ENCODE results near the gene SPATA1.
"Not testable (repeated sequence)": the region's sequence is repeated elsewhere in the genome, so short reads cannot be mapped to it uniquely, and the experiment has no call there.

Gene SPATA1

DNA sequence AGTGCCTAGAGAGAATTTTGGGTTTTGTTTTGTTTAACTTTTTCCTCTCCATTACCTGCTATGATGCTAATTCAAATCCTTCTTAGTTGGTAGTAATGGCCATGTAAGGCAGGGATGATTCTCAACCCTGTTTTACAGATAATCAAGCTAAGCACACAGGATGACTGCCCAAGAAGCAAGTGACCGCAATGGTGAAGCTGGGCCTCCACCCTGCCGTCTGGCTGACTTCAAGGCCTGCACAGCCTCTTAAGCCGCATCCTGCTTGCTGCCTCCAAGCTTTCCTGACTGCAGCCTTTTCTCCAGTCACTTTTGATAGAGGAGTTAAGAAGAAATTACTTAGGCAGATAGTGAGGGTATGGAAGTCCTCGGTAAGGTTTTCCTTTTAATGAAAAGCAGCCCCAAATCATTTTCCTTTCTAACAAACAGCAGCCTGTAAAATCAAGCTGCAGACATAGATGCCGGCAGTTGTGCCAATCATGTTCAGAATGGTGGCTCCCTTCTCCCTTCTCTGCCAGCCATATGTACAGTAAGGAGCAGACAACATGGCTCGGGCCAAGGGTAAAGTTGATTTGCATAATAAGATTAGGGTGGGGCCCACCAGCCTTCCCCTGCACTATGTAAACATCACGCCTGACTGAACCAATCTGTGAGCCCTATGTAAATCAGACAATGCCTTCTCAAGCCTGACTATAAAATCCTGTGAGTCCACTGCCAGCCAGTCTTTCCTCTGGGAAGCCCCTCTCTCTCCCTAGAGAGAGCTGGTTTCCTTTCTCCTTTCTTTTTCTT lies 76.8 kb downstream of the SPATA1 start:
- no peak for DNase-seq (ENCODE audit: low read depth)
- in situ Hi-C loops (cut with HindIII; ENCODE audit: low sequenced_read_pairs): no loop called here
- TF ChIP-seq, protein P1, sequence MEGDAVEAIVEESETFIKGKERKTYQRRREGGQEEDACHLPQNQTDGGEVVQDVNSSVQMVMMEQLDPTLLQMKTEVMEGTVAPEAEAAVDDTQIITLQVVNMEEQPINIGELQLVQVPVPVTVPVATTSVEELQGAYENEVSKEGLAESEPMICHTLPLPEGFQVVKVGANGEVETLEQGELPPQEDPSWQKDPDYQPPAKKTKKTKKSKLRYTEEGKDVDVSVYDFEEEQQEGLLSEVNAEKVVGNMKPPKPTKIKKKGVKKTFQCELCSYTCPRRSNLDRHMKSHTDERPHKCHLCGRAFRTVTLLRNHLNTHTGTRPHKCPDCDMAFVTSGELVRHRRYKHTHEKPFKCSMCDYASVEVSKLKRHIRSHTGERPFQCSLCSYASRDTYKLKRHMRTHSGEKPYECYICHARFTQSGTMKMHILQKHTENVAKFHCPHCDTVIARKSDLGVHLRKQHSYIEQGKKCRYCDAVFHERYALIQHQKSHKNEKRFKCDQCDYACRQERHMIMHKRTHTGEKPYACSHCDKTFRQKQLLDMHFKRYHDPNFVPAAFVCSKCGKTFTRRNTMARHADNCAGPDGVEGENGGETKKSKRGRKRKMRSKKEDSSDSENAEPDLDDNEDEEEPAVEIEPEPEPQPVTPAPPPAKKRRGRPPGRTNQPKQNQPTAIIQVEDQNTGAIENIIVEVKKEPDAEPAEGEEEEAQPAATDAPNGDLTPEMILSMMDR (IDR thresholded peaks at IDR 0.05; ENCODE audit: low read depth, low read length, missing control alignments): no peak
- H3K4me3 ChIP-seq (ENCODE audit: low read depth, low read length): no peak overlapping the region

DNA sequence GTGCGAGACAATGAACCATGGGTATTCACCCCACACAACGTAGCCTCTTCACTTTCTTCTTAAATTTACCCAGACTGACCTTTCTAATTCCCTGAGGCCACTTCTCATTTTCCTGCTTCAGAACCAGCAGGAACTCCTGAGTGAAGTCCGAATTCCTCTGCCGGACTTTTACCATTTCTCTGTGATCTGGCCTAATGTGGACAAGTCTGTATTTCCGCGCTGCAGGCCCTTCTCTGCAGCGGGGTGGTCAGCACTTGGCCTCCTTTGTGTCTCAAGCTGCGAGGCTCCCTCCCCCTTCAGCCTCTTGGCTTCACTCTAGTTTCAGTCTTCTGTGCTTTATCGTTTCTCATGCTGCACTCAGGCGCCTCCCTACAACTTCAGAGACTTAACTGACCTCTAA lies 77.5 kb downstream of the SPATA1 start:
- in situ Hi-C loops (cut with HindIII; ENCODE audit: low sequenced_read_pairs): no loop called here
- no peak for DNase-seq (ENCODE audit: low read depth)
- TF ChIP-seq, protein P1 (IDR thresholded peaks at IDR 0.05; ENCODE audit: low read depth, low read length, missing control alignments): no peak
- H3K4me3 ChIP-seq (ENCODE audit: low read depth, low read length): no peak overlapping the region

DNA sequence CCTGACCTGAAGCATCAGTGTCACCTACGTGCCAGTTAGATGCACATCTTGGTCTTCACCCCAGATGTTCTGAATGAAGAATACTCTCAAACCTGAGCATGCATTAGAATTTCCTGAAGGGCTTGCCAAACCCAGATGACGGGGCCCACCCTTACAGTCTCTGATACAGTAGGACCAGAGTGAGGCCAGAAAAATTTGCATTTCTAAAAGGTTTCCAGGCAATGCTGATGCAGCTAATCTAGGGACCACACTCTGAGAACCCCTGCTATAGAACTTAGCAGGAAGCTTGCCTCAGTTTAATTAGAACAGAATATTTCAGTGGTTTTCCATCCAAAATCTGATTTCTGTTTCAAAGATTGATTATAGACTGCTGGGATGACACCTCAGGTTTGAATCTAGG lies 77.9 kb downstream of the SPATA1 start:
- TF ChIP-seq, protein P1 (IDR thresholded peaks at IDR 0.05; ENCODE audit: low read depth, low read length, missing control alignments): no peak
- in situ Hi-C loops (cut with HindIII; ENCODE audit: low sequenced_read_pairs): no loop called here
- H3K4me3 ChIP-seq (ENCODE audit: low read depth, low read length): no peak overlapping the region
- DNase-seq (ENCODE audit: low read depth): no peak

DNA sequence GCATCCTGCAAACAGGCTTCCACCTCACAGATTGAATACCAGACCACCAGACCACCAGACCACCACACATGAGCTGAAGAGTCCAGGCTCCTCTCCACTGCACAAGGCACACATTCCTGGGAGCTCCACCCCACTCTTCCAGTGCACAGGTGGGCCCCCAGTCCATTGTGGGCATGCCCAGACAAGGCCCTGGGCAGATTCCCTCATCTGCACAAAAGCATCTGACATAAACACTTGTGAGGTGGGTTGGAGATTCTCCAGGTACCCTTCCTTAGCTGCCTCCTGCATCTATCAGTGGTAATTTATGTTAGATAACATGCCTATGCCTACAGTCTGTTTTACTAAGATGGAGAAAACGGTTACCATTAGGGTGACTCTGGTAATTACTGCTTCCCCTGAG lies 79.6 kb downstream of the SPATA1 start:
- DNase-seq (ENCODE audit: low read depth): no peak
- H3K4me3 ChIP-seq (ENCODE audit: low read depth, low read length): no peak overlapping the region
- in situ Hi-C loops (cut with HindIII; ENCODE audit: low sequenced_read_pairs): no loop called here
- TF ChIP-seq, protein P1 (IDR thresholded peaks at IDR 0.05; ENCODE audit: low read depth, low read length, missing control alignments): no peak

DNA sequence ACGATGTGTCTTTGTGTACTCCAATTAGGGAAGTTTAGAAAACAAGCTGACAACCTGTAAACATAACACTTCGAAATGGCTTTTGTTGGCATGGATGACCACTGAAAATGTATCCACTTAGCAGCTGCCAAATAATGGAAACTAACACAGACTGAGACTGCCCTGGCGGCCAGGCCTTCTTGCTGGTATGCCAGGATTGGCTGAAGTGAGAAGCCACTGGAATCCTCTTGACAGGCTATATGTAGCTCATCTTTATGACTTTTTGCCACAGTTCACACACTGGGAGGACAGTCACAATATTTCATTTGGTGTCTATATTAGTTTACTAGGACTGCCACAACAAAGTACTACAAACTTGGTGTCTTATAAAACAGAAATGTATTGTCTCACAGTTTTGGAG lies 80.9 kb downstream of the SPATA1 start:
- in situ Hi-C loops (cut with HindIII; ENCODE audit: low sequenced_read_pairs): no loop called here
- TF ChIP-seq, protein P1 (IDR thresholded peaks at IDR 0.05; ENCODE audit: low read depth, low read length, missing control alignments): no peak
- no peak overlapping the region for H3K4me3 ChIP-seq (ENCODE audit: low read depth, low read length)
- DNase-seq (ENCODE audit: low read depth): no peak

DNA sequence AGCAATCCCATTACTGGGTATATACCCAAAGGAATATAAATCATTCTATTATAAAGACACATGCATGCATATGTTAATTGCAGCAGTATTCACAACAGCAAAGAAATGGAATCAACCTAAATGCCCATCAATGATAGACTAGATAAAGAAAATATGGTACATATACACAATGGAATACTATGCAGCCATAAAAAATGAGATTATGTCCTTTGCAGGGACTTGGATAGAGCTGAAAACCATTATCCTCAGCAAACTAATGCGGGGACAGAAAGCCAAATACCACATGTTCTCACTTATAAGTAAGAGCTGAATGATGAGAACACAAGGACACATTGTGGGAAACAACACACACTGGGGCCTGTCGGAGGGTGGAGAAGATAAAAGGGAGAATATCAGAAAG lies 88.8 kb downstream of the SPATA1 start:
- DNase-seq (ENCODE audit: low read depth); H3K4me3 ChIP-seq (ENCODE audit: low read depth, low read length); in situ Hi-C loops (cut with HindIII; ENCODE audit: low sequenced_read_pairs): not testable (repeated sequence)

DNA sequence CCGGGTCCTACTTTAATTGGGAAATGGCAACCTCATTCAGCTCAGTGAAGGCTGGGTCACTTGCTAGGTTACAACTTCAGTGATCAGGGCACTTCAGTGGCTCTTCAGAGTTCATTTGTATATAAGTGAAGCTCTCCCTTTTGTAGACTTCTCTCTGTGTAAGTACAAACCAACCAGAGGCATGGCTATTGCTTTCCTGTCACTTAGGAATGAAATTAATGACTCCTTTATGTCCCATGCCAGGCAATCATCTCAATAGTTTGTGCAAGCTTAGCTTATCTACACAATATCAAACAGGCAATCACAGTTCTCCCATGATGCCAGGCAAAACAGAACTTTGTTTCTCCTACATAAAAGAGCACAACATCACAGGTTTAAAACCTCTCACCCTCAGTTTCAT lies 90.8 kb downstream of the SPATA1 start:
- H3K4me3 ChIP-seq (ENCODE audit: low read depth, low read length): no peak overlapping the region
- in situ Hi-C loops (cut with HindIII; ENCODE audit: low sequenced_read_pairs): no loop called here
- DNase-seq (ENCODE audit: low read depth): no peak
- TF ChIP-seq, protein P1 (IDR thresholded peaks at IDR 0.05; ENCODE audit: low read depth, low read length, missing control alignments): no peak

Data from astrocyte of the cerebellum (primary cell).